ENCODE data around the gene KCNH5. TPM values are rescaled to one million over a fixed set of nuclear protein-coding genes. Genes with fewer than 3 reads are reported as not detected.

KCNH5 gene
- total RNA-seq, 1 experiment from 2014 or later: not detected

DNA sequence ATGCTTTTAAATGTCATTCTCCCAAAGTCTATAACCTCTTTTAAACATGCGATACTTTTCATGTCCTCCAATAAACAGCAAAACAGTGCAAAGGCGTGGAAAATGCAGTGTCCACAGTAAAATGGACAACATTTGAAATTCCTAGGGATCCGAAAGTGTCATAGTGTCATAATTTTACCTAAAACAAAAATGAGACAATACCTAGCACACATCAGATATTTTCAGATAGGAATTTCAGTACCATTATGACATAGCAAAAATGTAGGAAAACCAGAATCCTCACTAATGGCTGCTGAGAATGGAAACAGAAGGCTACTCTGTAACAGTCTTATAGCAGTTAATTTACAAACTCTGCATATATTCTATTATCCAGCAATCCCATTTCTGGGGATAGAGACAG is 33.1 kb downstream of the KCNH5 start:
- in situ Hi-C loops (cut with HindIII; ENCODE audit: low sequenced_read_pairs): no loop called here
- DNase-seq (ENCODE audit: low spot score): no peak

DNA sequence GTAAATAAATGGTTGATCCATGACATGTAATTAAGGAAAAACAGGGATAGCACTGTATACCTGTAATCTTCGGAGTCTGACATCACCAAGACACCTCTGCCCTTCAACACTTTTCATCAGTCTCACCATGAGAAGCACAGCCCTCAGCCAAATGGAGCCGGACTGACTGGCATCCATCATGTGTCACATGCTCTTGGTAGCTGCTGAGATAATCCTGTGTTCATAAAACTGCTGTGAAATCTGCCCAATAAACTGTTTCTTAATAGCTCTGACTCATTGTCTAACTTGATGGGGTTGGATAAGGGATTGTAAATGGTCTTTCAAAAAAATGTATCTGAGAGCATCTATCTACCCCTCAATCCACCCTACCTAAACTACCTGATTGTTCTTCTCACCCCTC is 33.6 kb downstream of the KCNH5 start:
- in situ Hi-C loops (cut with HindIII; ENCODE audit: low sequenced_read_pairs): no loop called here
- DNase-seq (ENCODE audit: low spot score): no peak

DNA sequence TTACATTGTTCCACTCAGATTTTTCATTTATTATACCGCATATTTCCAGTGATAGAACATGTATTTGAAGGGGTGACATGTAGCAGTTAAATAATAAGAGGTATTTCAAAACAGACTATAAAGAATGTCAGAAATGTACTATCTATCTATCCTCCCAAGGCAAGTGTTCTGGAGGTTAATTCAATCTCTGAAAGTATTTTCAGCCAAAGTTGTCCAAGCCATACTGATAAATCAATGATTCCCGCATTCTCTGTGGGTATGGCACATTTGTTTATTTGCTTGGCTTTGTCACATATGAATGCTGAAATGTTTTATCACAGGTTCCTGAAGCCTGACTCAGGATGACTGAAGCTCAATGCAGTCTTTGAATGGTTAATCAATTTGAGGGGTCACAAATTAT is 35.8 kb downstream of the KCNH5 start:
- in situ Hi-C loops (cut with HindIII; ENCODE audit: low sequenced_read_pairs): no loop called here
- no peak for DNase-seq (ENCODE audit: low spot score)

DNA sequence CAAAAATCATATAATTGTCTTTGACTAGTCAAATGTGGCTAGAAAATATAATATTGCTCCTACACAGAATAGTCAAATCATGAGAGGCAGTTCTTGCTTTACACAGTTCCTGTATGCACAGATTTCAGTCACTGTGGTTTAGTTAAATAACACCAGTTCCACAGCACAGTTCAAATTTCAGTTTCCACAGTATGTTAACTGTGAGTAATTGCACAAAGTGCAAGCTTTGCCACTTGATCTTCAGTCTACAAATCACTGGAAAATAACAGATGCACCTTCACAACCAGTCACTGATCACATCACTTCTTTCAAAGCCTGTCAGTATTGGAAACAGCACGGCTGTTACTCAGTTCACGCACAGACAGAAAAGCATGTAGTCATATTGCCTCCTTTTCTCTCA is 38.7 kb downstream of the KCNH5 start:
- DNase-seq (ENCODE audit: low spot score): no peak
- in situ Hi-C loops (cut with HindIII; ENCODE audit: low sequenced_read_pairs): no loop called here

DNA sequence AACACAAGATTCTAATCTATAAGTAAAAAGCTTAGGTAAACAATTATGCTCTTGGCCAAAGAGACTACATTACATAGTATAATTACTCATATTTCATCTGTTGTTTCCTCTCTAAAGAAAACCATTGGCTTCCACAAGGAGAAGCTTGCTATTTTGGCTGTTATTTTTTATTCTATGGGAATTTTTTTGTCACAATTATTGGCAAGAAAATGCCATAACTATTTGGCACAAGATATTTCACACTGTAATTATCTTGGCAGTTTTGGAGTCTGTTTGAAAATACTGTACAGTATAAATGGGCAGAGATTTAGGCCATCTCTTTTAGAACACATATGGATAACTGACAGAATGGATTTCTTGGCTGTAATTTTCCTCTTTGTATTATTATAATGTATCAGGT is 51.2 kb downstream of the KCNH5 start:
- in situ Hi-C loops (cut with HindIII; ENCODE audit: low sequenced_read_pairs): no loop called here

DNA sequence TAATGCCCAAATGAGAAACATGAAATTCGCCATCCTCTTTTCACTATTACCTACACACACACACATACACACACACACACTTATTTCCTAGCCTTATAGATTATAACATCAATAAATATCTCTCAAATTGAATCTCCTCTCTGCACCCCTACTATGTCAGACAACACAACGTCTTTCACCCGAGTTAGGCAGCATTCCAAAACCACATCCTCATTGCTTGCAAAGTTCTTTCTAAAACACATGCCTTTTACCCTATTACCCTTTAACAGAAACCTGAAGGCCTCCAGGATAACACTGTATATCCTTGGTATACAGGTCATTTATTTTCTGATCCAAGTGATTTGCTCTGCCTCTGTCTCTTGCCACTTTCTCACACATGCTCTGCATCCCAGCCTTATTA is 56.3 kb downstream of the KCNH5 start:
- in situ Hi-C loops (cut with HindIII; ENCODE audit: low sequenced_read_pairs): no loop called here
- DNase-seq (ENCODE audit: low spot score): no peak

More for the DNA sequence above, 51.2 kb downstream of the KCNH5 start:
- DNase-seq (ENCODE audit: low spot score): no peak

DNA sequence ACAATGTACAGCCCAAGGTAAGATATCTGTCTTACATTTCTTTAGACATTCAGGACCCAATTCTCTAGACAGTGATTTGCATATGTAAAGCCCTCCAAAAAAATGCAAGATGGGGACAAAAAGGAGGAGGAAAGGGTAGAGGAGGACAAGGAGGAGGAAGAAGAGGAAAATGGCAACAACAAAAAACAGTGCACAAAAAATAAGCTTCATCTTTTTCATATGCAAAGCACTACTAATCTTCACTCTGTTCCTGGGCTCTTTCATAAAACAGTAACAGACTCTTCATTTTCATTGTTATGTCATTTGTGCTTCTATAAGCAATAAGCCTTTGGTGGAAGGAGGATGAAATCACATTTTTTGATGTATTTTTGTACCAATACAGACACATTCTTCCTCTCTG is 61.4 kb downstream of the KCNH5 start:
- DNase-seq (ENCODE audit: low spot score): no peak
- in situ Hi-C loops (cut with HindIII; ENCODE audit: low sequenced_read_pairs): no loop called here

DNA sequence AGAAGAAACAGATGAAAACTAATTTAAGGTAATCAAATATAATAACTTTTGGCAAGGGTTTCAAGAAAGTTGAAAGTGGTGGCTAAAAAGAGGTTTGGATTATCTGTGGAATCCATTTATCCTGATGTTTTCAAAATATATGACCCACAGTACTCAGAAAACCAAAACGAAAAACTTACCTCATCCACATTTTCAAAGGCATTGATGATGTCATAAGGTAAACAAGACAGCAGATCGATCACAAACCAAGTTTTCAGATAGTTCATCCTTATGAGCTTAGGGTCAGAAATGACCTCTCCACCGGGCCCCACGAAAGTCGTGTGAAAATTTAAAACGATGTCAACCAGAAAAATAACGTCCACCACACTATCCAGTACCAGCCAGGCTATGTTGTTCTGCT is 64.6 kb downstream of the KCNH5 start:
- DNase-seq (ENCODE audit: low spot score): no peak
- in situ Hi-C loops (cut with HindIII; ENCODE audit: low sequenced_read_pairs): no loop called here

DNA sequence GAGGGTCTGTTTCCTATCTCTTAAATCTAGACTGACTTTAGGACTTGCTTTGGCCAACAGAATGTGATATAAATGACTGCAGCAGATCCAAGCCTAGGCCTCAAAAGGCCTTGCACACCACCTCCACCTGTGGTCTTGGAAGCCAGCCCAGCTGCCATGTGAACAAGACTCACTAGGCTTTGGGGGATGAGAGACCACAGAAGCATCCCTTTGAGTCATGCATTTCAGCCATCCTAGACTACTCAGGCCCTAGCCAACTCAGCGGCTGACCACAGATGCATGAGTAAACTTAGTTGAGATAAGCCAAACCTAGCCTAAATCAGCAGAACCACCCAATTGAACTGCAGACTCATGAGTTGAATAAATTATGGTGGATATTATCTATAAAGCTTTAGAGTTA is 87.7 kb downstream of the KCNH5 start:
- no peak for DNase-seq (ENCODE audit: low spot score)
- in situ Hi-C loops (cut with HindIII; ENCODE audit: low sequenced_read_pairs): no loop called here

DNA sequence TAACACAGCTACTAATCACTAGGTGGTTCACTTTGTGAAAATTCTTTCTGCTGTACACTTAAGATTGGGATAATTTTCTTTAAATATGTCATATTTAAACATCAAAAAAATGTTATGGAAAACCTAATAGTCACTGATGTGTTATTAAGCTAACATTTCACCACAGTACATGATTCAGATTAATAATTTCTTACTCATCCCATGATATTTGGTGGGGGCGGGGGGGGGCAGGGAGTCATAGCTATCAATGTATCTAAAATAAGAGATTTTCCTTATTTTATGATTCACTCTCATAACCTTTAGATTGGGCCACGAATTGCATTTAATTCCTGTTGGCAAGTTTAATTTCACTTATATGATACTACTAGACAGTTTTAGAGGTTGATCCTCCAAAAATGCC is 88.8 kb downstream of the KCNH5 start:
- in situ Hi-C loops (cut with HindIII; ENCODE audit: low sequenced_read_pairs): no loop called here
- DNase-seq (ENCODE audit: low spot score): no peak

DNA sequence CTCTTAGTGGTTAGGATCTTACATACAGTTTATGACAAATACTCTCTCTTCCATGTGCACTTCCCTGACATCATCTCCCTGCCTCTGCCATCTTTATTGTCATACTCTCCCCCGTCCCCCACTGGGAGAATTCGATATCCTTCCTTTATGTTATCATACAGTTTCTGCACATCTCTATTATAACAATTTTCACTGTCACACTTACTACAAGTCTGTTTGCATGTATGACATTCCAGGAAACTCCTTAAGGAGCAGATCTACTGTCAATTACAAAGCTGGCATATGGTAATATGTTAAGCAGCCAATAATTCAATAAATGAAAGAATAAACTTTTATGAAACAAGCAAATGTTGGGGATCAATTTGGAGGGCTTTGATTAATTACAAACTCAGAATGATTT is 91.1 kb downstream of the KCNH5 start:
- in situ Hi-C loops (cut with HindIII; ENCODE audit: low sequenced_read_pairs): no loop called here

DNA sequence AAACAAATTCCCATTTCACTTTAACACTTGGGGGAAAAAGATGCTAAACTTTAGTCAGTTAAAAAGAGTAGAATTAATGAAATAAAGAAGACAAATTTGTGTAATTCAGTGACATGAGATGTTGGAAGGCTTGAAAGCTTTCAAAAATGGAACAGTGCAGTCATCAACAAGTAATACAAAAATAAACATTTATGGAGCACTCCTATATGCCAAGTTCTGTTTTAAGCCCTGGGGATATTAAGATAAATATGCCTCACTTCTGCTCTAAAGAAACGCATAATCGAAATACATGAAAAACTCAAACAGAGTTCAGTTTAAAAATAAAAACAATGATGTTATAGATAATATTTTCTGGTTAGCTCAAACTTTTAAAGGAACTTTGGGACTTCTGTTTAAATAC is 93.0 kb downstream of the KCNH5 start:
- in situ Hi-C loops (cut with HindIII; ENCODE audit: low sequenced_read_pairs): no loop called here

More for the DNA sequence above, 91.1 kb downstream of the KCNH5 start:
- DNase-seq (ENCODE audit: low spot score): no peak

DNA sequence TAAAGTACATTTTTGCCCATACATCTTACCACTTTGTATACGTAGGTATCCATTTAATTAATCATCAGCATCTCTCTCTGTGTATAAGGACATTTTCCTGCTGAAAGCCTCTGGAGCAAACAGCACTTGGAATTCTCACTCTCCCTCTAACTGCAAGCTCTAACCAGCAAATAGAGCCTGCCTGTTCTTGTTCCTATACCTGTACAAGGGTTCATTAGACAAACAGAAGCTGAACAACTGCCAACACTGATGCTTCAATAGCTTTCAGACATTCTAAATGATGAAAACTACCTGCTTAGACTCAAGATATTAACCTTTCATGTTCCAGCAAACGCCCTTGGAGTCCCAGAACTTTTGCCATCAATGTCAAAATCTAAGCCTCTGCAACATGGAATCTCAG is 98.0 kb downstream of the KCNH5 start:
- DNase-seq (ENCODE audit: low spot score): no peak
- in situ Hi-C loops (cut with HindIII; ENCODE audit: low sequenced_read_pairs): no loop called here

More for the DNA sequence above, 93.0 kb downstream of the KCNH5 start:
- no peak for DNase-seq (ENCODE audit: low spot score)

DNA sequence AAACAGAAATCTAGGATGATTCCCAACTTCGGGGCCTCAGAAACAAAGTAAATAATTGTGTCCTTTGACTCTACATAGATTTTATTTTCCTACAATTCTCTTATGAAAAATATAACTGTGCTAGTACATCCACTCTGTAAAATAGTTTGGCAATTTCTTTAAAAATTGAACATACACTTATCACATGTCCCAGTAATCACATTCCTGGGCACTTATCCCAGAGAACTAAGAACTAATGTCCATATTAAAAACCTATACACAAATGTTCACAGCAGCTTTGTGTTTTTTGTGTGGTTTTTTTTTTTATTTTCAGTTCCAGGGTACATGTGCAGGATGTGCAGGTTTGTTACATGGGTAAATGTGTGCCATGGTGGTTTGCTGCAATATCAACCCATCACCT is 99.0 kb downstream of the KCNH5 start:
- in situ Hi-C loops (cut with HindIII; ENCODE audit: low sequenced_read_pairs): no loop called here
- no peak for DNase-seq (ENCODE audit: low spot score)

DNA sequence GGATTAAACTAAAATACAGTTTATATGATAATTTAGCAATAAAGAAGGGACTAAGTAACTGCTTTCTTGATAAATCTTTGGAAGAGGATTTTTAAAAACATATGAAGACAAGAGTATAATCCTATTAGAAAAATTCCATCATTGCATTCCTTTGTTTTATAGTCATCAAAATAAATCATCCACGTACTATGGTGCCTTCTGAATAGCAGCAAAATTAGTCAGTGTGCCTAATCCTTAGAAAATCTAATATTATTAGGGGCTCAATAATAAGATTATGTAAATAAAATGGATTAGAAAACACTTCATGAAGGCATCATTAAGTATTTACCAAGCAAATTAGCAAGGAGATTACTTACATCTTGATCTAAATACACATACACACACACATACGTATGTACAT is 102.1 kb downstream of the KCNH5 start:
- no peak for DNase-seq (ENCODE audit: low spot score)

DNA sequence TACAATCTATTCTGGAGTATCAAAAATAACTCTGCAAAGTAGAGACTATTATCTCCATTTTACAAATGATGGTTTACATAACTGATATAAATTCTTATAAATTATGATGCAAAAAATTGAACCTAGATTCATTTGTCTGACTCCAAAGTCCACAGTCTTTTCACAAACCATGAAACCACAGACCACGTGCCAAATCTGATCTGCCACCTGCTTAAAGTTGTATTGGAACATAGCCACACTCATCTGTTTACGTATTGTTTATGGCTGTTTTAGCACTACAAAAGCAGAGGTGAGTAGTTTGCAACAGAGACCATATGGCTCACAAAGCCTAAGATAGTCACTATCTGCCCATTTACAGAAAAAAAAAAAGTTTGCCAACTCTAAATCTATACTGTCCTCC is 105.3 kb downstream of the KCNH5 start:
- in situ Hi-C loops (cut with HindIII; ENCODE audit: low sequenced_read_pairs): no loop called here
- no peak for DNase-seq (ENCODE audit: low spot score)

More for the DNA sequence above, 102.1 kb downstream of the KCNH5 start:
- in situ Hi-C loops (cut with HindIII; ENCODE audit: low sequenced_read_pairs): no loop called here

DNA sequence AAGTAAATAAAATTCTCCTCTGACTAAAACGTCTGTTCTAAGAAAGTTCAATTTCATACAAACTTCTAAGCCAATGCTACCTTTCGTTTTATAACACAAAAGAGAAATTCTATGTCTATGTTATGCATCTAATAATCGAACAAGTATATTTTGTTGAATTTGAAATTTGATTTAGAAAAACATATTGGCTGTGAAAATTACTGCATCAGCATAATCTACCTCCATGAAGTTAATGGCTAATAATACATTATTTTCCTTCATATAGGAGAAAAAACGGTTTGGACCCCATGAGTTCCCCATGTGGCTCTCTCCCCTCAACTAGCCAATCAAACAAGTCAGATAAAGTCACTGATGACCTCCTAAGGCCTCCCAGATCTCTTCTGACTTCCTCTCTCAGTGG is 106.5 kb downstream of the KCNH5 start:
- DNase-seq (ENCODE audit: low spot score): no peak
- in situ Hi-C loops (cut with HindIII; ENCODE audit: low sequenced_read_pairs): no loop called here

DNA sequence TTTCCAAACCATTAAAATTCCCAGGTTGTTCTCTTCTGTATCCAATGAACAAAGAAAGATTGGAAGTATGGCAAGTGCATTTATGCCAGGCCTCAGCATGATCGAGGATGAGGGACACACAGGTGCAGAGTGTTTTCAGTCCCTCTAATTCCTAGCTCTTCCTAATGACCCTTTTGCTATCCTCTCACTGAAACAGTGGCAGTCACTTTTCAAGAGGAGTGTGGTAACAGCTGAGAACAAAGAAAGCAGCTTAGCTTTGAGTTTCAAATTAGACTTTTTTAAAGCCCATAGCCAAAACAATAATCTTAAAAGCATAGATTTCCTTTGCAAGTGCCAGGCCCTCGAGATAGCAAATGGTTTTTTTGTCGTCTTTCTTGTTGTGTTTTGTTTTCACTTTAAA is 110.8 kb downstream of the KCNH5 start:
- in situ Hi-C loops (cut with HindIII; ENCODE audit: low sequenced_read_pairs): no loop called here
- DNase-seq (ENCODE audit: low spot score): no peak

DNA sequence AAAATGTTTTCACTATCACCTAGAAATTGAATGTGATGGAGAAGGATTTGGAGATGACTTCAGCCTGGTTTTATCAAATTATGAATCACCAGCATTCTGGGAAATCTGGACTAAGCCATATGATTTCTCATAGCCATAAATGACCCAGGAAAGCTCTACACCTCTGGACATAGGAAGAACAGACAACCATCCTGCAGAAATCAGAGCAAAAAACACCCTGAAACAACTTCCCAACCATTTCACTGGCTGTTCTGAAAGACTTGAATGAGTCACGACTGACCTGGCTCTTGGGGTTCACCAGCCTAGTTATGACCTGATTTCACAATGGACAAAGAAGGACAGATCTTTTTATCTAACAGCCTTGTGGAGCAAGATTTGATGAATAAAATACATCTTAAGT is 123.8 kb downstream of the KCNH5 start:
- in situ Hi-C loops (cut with HindIII; ENCODE audit: low sequenced_read_pairs): no loop called here
- no peak for DNase-seq (ENCODE audit: low spot score)

DNA sequence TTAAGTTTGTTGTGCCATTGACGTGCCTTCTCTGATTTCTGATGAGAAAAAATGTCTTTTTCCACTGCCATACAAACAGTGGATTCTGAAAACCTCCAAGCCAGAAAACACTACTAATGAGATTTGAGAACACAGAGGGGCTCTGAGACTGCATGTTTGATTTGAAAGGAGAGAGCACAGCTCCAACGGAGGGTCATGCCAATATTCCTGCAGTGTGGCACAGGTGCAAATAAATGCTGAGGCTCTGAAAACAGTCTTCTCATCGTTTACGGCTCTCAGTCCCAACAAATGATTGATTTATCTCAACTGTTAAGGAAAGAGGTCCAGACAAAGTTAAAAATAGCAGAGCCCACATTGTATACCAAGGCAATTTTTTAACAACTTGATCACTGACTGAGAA is 128.7 kb downstream of the KCNH5 start:
- no peak for DNase-seq (ENCODE audit: low spot score)
- in situ Hi-C loops (cut with HindIII; ENCODE audit: low sequenced_read_pairs): no loop called here

DNA sequence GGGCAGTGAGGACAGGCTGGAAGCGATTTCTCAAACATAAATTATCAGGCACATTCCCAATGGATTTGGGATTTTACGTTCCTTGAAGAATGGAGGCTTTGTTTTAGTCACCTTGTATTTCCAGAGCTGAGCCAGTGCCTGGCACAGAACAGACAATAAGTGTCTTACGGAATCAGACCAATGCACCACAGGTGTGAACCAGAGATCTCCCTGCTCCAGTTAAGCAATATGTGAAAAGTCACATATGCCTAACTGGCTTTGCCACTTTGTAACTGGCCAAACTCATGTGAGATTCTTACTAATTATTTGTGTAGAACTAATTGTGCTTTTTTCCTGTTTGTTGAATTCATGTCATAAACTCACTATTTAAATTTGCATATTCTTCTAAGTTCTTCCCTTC is 130.4 kb downstream of the KCNH5 start:
- in situ Hi-C loops (cut with HindIII; ENCODE audit: low sequenced_read_pairs): no loop called here
- DNase-seq (ENCODE audit: low spot score): no peak

DNA sequence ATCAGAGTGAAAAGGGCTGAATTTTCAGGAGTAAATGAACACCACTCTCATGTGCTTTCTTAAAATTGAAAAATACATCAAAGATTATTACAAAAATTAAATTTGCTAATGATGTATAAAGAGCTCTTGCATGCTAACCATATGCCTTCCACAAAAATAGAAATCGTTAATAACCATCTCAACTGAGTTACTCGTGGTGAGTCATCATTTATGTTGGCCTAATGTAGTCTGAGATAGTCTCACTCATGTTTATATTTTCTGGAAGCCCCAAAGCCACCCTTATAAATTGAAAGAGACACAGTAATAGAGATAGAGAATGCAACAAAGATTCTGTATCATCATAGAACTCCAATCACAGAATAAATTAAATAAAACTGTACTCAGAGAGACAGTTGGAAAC is 131.2 kb downstream of the KCNH5 start:
- DNase-seq (ENCODE audit: low spot score): no peak
- in situ Hi-C loops (cut with HindIII; ENCODE audit: low sequenced_read_pairs): no loop called here
